Measurements from ENCODE around the gene ST7.
"Not testable (repeated sequence)": the region's sequence is repeated elsewhere in the genome, so short reads cannot be mapped to it uniquely, and the experiment has no call there.

The ST7 gene

DNA sequence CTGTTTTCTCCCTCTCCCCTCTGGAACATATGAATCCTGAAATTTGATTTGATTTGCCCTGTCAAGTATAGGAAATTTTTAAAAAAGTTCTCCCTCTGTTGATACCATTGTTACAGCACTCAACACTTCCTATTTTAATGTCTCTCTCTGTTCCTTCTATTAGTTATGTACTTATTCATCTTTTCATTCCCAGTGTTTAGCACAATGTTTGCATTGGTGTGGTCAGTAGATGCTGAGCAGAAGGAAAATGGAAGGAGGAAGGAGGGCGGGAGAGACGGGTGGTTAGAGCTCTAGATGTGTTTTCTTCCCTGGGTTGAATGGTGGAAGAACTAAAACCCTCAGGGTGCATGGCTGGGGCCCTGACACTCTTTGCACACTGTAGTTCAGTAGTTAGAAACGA lies 290.1 kb downstream of the ST7 start:
- DNase-seq, result no peak

DNA sequence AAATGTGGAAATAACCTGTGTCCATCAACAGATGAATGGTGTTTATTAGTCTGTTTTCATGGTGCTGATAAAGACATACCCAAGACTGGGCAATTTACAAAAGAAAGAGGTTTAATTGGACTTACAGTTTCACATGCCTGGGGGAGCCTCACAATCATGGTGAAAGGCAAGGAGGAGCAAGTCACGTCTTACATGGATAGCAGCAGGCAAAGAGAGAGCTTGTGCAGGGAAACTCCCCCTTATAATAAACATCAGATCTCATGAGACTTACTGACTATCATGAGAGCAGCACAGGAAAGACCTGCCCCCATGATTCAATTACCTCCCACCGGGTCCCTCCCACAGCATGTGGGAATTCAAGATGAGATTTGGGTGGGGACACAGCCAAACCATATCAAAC lies 292.4 kb downstream of the ST7 start:
- not testable (repeated sequence) for DNase-seq

DNA sequence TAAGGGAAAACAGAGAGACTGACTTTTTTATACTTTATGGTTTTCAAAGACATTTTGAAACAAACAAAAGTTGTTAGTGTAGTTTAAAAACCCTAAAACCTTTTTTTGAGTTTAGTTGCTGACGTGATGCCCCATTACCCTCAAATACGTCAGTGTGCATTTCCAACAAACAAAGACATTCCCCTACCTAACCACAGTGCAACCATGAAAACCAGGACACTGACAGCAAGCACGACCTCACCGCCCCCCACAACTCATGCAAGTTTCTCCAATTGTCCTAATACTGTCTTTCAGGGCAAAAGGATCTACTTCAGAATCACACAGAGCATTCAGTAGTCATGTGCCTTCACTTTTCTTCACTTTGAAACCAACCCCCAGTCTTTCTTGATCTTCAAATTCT lies 294.5 kb downstream of the ST7 start:
- no peak for DNase-seq

DNA sequence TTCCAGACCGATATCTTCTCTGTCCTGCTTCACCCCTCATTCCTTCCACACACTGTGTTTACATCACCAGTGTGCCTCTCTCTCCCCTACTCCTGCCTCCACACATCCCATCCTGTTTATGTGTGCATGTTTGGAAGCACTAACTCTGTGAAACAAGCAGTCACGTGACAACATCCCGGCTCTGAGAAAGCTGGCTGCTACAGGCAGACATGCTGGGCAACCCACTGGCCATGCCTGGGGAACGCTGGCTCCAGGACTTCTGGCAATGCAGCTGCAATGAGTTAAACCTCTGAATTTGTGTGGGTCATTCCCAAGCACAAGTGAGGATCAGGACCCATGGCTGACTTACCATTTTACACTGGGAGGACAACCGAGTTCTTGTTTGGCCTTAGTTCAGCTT lies 295.5 kb downstream of the ST7 start:
- no peak for DNase-seq

DNA sequence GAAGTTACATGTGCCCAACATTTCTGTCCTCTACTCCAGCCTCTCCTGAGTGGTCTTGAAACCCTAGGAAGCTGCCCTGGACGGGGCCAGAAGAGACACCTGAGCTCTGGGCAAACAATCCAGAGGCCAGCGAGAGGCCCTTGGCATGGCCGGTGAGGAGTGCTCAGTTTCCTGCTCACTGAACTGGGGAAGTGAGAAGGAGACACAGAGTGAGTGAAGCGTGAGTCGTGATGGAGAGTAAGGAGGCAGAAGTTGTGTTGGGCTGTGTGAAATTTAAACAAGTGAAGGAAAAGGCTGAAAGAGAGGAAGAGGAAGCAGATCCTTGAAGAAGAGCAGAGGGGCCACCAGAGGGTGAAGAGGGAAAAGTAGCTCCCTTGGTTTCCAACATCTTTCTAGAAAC lies 296.4 kb downstream of the ST7 start:
- no peak for DNase-seq

DNA sequence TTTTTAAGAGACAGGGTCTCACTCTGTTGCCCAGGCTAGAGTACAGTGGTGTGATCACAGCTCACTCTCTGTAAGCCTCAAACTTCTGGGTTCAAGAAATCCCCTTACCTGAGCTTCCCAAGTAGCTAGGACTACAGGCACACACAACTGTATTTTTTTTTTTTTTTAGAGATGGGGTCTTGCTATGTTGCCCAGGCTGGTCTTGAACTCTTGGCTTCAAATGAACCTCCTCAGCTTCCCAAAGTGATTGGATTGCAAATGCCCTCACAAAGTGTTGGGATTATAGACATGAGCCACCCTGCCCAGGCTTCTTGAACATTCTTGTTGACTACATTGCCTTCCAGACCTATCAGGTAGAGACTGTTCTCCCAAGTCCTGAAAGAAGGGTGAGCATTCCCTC lies 296.9 kb downstream of the ST7 start:
- no peak for DNase-seq

DNA sequence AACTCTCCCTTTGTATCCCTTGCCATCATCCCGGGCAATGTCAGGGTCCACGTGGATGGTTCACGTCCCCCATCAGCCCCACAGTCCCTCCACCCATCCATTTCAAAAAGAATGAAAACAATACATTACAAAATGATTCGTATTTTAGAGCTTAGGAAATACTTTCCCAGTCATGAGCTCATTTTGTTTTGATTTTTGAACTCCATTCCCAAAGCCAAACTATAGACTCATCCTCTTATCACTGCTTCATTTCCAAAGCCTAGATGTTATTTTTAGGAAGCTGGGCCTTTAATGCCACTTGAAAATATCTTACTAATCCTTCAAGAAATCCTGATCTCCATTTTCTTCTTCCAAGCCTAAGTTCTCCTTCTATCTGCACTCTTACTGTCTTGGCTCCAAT lies 297.5 kb downstream of the ST7 start:
- no peak for DNase-seq

DNA sequence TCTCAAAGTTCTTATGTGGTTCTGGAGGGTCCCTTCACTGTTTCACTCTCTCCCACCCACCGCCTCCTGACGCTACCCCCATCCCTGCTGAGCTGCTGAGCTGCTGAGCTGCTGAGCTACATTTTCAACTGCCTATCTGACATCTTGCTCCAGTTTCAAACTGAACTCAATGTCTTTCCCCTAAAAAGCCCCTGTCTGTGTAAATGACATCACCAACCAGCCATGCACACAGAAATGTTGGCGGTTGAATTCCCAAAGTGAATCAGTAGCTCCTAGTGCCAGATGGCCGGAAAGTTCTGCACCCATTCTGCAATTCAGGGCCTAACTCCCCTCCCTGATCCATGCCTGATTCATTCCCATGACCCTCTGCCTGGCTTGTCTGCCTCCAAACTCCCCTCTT lies 298.4 kb downstream of the ST7 start:
- no peak for DNase-seq

DNA sequence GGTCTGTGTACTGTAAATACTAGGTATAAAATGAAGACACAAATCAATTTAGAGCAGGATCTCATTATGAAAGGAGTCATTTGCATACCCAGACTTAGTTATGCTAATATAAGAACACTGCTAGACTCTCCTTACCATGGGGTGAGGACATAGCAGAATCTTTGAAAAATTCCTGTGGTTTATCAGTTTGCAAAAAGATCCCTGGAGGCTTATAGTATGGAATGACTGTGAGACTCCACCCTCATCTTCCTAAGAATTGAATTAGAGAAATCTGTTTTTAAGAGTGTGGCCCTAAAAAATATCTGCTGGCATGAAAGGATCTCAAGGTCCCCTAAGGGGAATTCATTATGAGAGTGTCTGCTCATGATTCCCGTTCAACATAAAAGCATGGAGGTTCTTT lies 306.3 kb downstream of the ST7 start:
- no peak for DNase-seq

DNA sequence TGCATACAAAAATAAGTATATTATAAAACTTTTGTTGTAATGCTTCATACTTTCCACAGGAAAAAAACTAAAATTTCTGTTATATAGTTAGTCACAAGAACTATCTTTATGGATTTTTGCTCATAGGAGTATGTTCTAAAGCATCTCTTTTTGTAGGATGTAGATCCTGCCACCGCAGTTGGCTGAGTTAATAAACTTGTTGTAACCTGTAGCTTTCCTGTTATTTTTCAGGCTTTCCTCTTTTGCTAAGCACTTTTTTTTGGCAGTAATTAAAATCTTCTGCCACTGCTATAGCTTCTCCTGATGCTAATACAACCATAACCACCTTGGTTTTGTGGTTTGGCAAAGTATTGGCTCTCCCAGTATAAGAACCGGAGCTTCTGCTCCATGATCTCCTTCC lies 309.2 kb downstream of the ST7 start:
- no peak for DNase-seq

DNA sequence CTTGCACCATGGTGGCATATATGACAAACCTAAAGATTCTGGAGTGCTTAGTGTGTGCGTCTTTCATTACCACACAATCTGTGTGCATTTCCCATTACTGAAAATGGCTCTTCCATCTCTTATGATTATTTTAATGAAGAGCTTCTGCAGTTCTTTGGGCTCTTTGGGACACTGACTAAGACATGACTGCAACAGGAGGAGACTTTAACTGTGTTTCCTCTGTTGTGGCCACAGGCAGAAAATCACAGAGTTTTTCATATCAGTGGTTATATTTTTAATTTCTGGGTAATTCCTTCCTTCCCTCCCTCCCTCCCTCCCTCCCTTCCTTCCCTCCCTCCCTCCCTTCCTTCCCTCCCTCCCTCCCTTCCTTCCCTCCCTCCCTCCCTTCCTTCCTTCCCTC lies 311.4 kb downstream of the ST7 start:
- no peak for DNase-seq

DNA sequence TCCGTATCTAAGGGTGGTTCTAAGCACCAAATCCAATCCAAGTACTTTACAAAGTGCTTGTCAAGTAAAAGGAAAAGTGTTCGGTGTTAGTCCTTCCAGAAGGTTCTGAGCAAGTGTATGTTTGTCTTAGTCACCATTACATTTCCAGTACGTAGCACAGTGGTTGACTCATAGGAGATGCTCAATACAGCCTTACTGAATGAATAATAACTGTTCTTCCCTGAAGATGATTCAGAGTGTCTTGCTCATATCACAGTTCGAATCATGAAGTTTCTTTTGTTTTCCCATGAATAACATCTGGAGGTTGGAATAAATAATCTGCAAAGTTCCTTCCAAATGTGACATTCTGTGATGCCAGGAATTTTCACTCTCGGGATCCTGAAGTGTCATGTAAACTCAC lies 316.1 kb downstream of the ST7 start:
- DNase-seq, result no peak

DNA sequence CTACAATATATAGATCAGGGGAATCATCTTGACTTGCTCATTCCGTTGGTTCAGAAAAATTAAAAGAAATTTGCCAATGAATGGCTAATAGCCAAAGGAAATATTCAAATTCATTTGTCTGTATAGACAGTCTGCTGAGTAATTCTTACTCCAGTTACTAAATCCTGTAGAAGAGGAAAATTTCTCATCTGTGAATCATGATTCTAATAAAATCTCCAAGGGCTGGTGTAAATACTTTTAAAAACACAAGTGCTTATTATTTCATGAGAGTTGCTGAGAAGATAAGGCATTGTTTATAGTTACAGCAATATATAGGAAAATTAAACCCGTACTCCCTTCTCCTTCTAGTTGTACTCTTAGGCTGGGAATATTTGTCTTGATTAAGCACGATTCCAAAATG lies 316.6 kb downstream of the ST7 start:
- no peak for DNase-seq

DNA sequence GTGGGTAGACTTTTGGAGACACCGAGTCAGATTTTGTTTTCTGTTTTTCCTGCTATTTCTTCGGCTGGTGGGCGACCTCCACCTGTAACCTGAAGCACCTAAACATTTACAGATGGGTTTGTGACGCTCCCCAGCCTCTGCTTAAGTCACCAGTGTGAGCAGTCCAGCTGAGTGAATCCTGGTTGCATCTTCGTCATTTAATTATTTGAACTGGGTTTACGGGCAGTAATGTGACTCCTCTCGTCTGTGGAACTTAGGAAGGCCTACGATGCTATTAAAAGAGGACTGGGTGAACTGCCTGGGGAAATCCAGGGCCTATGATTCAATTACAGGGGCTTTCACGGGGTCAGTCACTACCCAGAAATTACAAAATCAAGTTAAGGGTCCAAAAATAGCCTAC lies 317.1 kb downstream of the ST7 start:
- no peak for DNase-seq

DNA sequence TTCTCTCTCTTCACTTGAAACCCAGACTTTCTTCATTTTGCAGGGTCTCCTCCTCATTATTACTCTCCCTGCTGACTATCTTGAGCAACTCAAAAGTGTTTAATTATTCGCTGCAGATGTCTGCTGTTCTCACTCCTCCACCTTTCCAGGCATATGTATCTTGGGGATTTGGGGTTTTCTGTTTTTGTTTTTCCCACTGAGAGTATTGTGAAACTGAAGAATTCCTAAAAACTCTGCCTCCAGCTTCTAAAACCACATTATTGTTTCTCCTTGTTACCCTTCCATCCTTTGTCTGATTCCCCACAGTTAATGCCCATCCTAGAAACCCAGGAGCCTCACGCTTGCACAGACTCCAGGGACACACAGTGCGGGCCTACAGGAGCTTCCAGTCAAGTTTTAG lies 318.3 kb downstream of the ST7 start:
- no peak for DNase-seq

DNA sequence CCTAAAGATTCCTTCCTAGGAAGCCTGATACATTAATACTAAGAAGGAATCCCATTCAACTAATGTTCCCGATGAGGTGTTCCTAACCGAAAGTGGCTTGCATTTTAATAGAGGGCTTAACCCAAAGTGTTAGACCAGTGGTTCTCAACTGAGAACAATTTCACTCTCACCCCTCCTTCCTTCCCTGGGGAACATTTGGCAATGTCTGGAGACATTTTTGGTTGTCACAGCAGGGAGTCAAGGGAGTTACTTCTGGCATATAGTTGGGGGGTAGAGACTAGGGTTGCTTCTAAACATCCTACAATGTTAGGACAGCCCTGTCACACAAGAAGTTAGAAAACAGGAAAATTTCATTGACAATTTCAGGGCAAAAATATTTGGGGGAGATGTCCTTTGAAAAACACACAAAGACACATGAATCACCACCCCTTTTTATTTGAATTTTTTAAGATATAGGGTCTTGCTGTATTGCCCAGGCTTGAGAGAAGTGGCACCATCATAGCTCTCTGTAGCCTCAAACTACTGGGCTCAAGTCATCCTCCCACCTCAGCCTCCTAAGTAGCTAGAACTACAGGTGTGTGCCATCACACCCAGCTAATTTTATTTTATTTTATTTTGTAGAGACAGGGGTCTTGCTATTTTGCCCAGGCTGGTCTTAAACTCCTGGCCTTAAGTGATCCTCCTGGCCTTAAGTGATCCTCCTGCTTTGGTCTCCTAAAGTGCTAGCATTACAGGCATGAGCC lies 318.9 kb downstream of the ST7 start:
- no peak for DNase-seq

DNA sequence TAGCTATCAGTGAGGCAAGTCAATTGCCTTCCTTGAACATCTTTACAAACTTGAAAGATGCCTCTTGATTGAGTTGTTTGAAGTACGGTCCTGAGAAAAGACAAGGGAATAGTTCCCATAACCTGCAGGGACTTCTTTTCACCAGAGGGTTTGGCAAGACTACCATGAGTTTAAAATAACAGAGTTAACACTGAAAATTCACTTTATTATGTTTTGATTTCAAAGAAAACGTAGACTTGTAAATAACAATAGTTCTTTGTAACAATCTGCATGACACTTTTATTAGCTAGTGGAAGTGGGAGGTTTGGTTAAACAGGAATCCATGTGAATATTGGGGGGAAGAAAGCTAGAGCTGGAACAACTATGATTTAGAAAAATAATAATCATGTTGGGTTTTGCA lies 320.0 kb downstream of the ST7 start:
- no peak for DNase-seq

DNA sequence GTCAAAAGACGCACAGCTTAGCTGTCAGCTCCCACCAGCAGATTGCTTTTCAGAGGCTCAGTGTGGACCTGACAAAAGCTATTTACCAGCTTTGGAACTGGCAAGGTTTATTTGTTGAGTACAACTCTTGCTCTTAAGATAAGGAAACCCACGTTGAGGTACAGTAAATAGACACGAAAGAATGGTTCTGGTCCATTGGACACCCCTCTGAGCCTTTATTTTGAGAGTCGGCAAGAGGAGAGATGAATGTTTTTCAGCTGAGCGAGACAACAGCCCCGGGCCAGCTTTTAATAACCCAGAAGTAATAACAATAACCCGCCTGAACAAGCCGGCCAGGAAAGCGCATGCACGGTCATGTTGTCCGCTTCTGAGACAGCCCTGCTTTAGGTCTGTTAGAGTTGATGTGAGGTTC lies 320.5 kb downstream of the ST7 start:
- no peak for DNase-seq

DNA sequence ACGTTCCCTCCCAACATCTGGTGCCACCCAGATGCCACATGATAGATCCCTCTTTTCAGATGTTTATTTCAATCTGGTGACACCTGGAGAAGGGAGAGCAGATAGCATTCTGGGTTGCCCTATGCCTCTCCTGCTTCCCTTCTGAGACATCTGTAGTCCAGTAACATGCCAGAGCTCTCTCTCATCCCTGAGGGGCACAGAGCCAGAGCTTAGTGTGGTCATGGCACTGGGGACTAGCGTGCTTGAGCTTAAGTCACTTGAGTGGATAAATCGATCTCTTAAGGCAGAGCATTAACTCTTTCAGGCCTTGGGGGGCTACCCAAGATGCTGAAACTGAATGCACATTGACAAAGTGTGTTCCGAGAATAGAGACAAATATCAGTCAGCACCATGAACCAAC lies 321.6 kb downstream of the ST7 start:
- DNase-seq, result no peak

DNA sequence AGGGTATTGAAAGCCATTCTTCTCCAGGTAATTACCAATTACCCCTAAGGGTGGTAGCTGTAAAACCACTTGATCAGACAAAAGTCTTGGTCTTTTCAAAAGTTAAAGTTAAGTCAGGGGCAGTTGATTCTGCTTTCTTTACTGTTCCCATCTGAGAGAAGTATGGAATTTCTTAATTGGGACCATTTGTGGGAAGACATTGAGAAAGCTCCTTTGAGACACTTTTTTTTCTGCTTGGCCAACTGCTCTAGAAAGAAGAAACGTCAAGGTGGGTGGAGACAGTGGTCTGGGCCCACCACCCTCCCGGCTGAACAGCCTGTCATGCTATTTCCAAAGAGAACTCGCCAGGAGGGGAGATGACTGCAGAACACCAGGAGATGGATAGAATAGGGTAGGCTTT lies 324.3 kb downstream of the ST7 start:
- no peak for DNase-seq

DNA sequence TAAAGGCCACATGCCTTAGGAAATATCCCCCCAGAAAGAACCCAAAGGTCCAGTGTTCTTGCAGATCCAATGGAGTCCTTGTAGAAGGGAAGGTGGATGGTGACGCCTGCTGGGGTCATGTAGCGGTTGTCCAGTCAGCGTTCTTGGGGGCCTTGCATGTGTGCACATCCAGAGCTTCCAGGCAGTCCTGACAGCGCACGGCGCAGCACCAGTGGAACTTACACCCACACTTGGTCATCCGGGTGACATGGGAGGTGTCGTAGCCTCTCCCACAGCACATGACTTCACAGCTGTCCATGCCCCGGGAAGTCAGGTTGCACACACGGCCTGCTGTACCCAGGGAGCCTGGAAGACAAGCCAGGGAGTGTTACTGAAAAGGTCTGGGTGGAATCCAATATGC lies 324.7 kb downstream of the ST7 start:
- no peak for DNase-seq

DNA sequence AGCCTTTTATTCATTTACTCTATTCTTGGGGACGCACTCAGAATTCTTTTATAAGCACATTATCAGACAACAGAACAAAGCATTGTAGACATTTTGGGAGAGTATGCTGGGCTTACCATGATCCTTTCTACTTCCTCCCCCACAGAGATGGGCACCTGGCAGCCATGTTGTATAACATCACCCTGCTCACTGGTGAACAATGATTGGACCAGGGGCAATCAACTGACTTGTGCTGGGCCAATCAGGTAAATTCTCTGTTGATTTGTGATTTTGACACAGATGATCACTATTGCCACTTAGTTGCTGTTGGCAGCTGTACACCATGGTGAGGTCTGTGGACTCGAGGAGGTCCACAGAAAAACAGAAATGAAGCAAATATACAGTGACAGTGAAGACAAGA lies 325.9 kb downstream of the ST7 start:
- no peak for DNase-seq
